ENCODE measurements around the gene MICALL2.

MICALL2 gene

DNA sequence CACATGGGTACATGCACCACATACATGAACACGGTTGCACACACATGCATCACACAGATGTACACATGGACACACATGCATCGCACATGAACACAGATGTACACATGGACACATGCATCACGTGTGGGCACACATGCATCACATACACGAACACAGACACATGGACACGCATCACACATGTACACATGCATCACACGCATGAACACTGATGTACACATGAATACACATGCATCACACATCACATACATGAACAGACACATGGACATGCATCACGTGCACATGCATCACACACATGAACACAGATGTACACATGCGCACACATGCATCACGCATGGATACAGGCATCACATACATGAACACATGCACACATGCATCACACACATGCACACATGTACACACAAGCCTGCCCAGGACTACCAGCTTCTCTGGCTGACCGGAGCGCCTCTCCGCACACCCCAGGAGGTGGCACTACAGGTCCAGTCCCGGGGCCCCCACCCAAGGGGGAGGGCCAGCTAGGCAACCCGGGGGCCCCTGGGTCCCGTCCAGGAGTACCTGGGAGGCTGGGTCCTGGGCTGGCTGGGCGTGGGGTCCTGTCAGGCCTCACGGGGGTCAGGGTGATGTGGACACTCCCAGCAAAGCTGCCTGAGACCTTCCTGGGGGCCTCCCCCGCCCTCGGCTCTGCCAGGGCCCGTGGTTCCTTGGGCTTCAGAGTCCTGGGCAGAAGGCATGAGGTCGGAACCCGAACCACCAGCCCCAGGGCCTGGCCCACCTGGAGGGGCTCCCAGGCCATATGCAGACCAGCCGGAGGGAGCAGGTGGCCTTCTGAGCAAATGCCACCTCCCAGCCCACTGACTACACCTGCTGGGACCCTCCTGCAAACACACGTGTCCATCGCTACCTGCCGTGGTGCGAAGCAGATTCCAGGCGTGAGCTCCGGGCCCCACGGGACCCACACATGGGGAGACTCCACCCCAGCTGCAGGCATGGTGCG, 19.6 kb downstream of the MICALL2 start:
- in situ Hi-C loops (cut with MboI; ENCODE audit: low pct_unique_long_range_greater_than_20kb, low sequenced_read_pairs): no loop called here
- no peak for DNase-seq

- in situ Hi-C loops (cut with MboI; ENCODE audit: low pct_unique_long_range_greater_than_20kb, low sequenced_read_pairs): no loop called here
- DNase-seq: no peak
Observed at GRCh38 chr7:1438821-1439220, 20.4 kb downstream of the MICALL2 start.

- in situ Hi-C loops (cut with MboI; ENCODE audit: low pct_unique_long_range_greater_than_20kb, low sequenced_read_pairs): no loop called here
- DNase-seq: no peak
Observed at GRCh38 chr7:1438208-1438607, 21.1 kb downstream of the MICALL2 start.

GRCh38 chr7:1437155-1437880, 22.0 kb downstream of the MICALL2 start:
- in situ Hi-C loops (cut with MboI; ENCODE audit: low pct_unique_long_range_greater_than_20kb, low sequenced_read_pairs): no loop called here
- no peak for DNase-seq

- in situ Hi-C loops (cut with MboI; ENCODE audit: low pct_unique_long_range_greater_than_20kb, low sequenced_read_pairs): no loop called here
Observed at GRCh38 chr7:1436608-1437007, 22.7 kb downstream of the MICALL2 start.

DNA sequence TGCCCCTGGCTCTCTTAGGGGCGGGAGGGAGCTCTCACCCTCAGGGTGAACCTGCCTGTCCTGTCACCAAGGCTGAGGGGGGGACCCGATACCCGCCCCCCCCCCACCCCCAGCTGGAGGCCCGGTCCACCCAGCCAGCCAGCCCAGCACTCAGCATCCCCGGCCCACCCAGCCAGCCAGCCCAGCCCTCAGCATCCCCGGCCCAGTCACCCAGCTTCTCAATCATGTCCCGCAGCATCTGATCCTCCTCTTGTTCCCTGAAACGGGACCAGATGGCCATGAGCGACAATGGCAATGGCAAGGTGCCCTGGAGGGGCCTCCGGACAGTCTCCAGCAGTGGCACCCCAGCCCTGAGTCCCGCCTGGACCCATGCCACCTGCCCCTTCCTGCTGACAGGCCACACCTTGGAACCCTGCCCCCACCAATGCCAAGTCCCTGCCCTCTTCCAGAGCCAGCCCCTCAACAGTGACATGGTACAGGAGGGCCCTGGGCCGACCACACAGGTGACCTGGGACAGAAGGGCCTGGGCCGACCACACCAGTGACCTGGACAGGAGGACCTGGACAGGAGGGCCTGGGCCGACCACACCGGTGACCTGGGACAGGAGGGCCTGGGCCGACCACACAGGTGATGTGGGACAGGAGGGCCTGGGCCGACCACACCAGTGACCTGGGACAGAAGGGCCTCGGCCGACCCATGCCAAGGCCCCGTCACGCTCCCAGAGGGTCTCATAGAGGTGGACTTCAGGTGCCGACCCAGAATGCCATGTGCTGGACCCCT, 24.2 kb downstream of the MICALL2 start:
- no peak for DNase-seq
- in situ Hi-C loops (cut with MboI; ENCODE audit: low pct_unique_long_range_greater_than_20kb, low sequenced_read_pairs): no loop called here

More at GRCh38 chr7:1436608-1437007, 22.7 kb downstream of the MICALL2 start:
- no peak for DNase-seq

DNA sequence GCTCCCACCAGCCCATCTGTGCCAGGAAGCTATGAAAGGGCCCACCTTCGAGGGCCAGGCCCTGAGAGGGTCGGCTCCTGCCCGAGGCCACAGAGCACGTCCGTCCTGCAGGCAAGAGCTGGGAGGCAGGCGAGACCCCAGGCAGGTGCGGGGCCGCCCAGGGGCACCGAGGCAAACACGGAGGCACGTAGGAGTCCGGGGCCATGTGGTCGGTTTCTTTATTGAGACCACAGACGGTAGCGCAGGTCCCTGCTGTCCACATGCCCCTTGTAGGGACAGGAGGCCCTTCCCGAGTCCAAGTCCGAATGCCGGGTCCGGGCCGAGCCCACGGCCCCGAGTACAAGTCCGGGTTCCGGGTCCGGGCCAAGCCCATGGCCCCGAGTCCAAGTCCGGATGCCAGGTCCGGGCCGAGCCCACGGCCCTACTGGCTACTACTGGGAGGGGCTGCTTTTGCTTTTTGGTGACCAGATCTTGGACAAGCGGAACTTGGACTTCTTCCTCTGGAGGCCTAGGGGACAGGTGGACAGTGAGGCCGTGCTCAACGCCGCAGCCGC, 25.0 kb downstream of the MICALL2 start:
- in situ Hi-C loops (cut with MboI; ENCODE audit: low pct_unique_long_range_greater_than_20kb, low sequenced_read_pairs): no loop called here
- no peak for DNase-seq

- in situ Hi-C loops (cut with MboI; ENCODE audit: low pct_unique_long_range_greater_than_20kb, low sequenced_read_pairs): no loop called here
- no peak for DNase-seq
Observed at GRCh38 chr7:1433128-1433920, 25.9 kb downstream of the MICALL2 start.

DNA sequence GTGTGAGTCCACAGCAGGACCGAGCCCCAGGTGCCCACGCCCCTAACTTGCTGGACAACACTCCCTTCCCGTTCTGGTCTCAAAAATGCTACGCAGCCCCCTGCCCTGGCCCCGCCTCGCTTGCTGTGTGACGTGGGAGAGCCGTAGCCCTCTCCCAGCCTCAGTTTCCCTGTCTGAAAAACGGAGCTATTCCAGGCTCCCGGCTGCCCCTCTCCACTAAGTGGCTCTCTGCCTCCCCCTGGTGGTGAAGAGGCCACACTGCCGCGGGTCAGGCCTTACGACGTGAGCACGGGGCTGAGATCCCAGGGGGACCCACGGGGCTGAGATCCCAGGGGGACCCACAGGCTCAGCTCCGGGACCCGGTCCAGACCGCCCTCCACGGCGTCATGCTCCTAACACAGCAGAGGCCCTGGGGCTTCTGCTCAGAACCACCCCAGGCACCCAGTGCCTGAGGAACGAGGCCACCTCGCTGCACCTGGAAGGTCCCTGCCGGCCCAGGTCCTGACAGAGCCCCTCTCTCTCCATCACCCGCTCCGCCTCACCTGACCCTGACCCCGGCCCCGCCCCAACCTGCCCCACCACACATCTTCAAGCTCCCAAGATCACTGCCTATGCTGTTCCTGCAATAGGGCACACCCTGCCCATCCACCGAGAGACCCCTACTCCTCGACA, 26.7 kb downstream of the MICALL2 start:
- DNase-seq: peak; percentile 53
- in situ Hi-C loops (cut with MboI; ENCODE audit: low pct_unique_long_range_greater_than_20kb, low sequenced_read_pairs): no loop called here

DNA sequence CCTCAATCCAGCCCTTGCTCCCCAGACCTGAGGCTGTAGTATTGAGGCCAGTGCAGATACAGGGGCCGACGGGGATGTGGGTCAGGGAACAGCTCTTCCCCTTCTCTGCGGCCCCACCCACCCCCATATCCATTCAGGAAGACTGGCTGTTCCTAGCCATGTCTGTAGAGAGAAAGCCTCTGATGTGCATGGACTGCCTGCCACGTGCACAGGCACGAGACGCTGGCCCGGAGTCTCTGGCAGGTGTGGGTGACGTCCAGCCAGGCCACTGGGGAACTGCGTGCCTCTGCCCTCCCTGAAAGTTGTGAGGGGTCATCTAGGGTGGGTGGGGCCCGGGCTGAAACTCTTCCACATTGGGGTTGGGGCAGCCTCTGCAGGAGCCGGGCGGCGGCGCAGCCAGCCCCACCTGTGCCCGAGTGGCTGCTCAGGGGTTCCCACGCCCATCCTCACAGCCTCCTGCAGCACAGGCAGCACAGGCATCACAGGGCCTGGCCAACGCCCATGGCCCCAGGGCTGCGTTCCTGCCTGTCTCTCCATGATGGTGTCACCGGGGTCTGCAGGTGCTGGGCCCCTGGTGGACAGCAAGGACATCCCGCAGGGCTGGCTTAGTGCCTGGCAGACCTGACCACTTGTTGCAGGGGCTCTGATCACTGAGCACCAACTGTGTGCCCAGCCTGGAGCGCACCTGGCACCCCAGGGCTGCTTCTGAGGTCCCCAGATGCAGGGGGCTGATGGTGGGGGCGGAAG, 27.5 kb downstream of the MICALL2 start:
- in situ Hi-C loops (cut with MboI; ENCODE audit: low pct_unique_long_range_greater_than_20kb, low sequenced_read_pairs): no loop called here
- DNase-seq: no peak

DNA sequence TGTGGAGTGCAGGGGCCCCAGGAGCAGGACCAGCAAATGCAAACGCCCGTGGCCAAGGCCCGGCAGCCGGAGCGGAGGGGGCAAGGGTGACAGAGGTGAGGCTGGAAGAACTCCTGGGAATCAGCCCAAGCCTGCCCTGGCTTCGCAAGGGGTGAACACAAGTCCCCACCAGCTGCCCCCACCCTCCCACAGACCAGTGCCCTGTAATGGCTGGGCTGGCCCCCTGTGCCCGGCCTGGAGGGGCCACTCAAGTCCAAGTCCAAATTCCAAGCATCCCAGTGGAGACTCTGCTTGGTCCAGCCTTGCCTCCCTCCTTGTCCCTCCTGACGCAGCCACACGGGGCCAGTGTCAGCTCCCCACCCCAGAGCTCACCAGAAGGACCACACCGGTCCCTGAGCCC, 28.0 kb downstream of the MICALL2 start:
- in situ Hi-C loops (cut with MboI; ENCODE audit: low pct_unique_long_range_greater_than_20kb, low sequenced_read_pairs): no loop called here
- no peak for DNase-seq

GRCh38 chr7:1430056-1430845, 29.0 kb downstream of the MICALL2 start:
- in situ Hi-C loops (cut with MboI; ENCODE audit: low pct_unique_long_range_greater_than_20kb, low sequenced_read_pairs): no loop called here
- no peak for DNase-seq

- in situ Hi-C loops (cut with MboI; ENCODE audit: low pct_unique_long_range_greater_than_20kb, low sequenced_read_pairs): no loop called here
- DNase-seq: no peak
Observed at GRCh38 chr7:1428941-1429501, 30.2 kb downstream of the MICALL2 start.

GRCh38 chr7:1427064-1427657, 32.1 kb downstream of the MICALL2 start:
- in situ Hi-C loops (cut with MboI; ENCODE audit: low pct_unique_long_range_greater_than_20kb, low sequenced_read_pairs): no loop called here
- DNase-seq: no peak

DNA sequence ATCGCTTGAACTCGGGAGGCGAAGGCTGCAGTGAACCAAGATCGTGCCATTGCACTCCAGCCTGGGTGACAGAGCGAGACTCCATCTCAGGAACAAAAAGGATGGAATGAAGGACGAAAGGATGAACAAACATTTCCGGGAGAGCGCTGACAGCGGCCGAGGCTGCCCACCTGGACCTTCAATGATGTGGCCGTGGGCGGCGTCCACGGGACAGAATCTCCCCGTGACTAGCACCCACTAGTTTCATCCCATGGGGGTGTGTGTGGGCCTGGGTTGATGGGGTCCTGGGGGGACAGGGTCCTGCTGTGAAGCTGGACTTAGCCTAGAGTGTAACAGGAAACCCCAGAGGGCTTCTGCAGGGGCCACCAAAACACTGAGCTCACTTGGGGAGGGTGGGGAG, 32.8 kb downstream of the MICALL2 start:
- in situ Hi-C loops (cut with MboI; ENCODE audit: low pct_unique_long_range_greater_than_20kb, low sequenced_read_pairs): no loop called here
- no peak for DNase-seq
